Right lobe of liver (tissue), 6 donors: ENCODE measurements around the gene NPW. TPM values are rescaled to one million over a fixed set of nuclear protein-coding genes. Genes with fewer than 3 reads are reported as not detected.

Experiments
- ATAC-seq, 4 donors: fragments of 200-7000 bp; cut with Tn5 transposase; one replicate each; pipeline ENCODE4 v1.9.1; 2020; ENCODE audit warnings: mild to moderate bottlenecking in 4 of 4, moderate library complexity in 4 of 4
- DNase-seq, 3 donors: peaks; one replicate each; pipeline ENCODE4 v3.0.0-alpha.2; 2020
- H3K27ac ChIP-seq, 3 donors: fragments of 200-600 bp; one replicate each; pipeline ENCODE4 v1.8.0; 2022
- H3K27me3 ChIP-seq, 2 donors: fragments of 200-600 bp; one replicate each; pipeline ENCODE4 v1.8.0; 2022
- H3K36me3 ChIP-seq, 4 donors: fragments of 200-600 bp; sonication (generic) in 1 of 4; one replicate each; pipeline versions ENCODE4 v1.5.1 to v1.8.0; 2017 to 2022; ENCODE audit warnings: control low read depth in 1 of 4
- H3K4me1 ChIP-seq, 4 donors: fragments of 200-600 bp; sonication (generic) in 1 of 4; one replicate each; pipeline versions ENCODE4 v1.5.1 to v1.8.0; 2017 to 2022; ENCODE audit warnings: control low read depth in 1 of 4
- H3K4me3 ChIP-seq, 3 donors: fragments of 200-600 bp; one replicate each; pipeline ENCODE4 v1.8.0; 2022
- H3K9me3 ChIP-seq, 4 donors: fragments of 200-600 bp; sonication (generic) in 1 of 4; one replicate each; pipeline versions ENCODE4 v1.5.1 to v1.8.0; 2017 to 2022; ENCODE audit warnings: control low read depth in 1 of 4
- CTCF ChIP-seq, 4 donors: fragments of 200-600 bp in 3 of 4; fragments of 450-650 bp in 1 of 4; IDR thresholded peaks; one replicate each; pipeline versions ENCODE4 v1.5.1 to v1.8.0; 2016 to 2022; ENCODE audit warnings: antibody characterized with exemption in 4 of 4, mild to moderate bottlenecking in 2 of 4
- POLR2A ChIP-seq: fragments of 450-650 bp; IDR thresholded peaks from one replicate; pipeline ENCODE4 v1.6.1; 2017; ENCODE audit warnings: antibody characterized with exemption, mild to moderate bottlenecking
- WGBS: methylation state at CpG from one replicate; pipeline ENCODE4 v1.1.6; 2018; ENCODE audit warnings: low coverage, low lambda C conversion rate; ENCODE audit not compliant: insufficient coverage; ENCODE audit errors: missing lambda C conversion rate; 5-methylcytosine and 5-hydroxymethylcytosine counted together
- intact Hi-C, 2 donors: fragments of 100-400 bp; cut with DNase I; formaldehyde crosslinking; loops; one replicate each; pipeline versions ENCODE4 v1.11.2 to v1.14.1; 2022
- total RNA-seq, 6 experiments: library from RNA; depleted of rRNA in 2 of 6; stranded (reverse); fragments of >200 nt in 2 of 6; fragmentation: NEBNext Ultra II Directional in 3 of 6; extraction: Animal tissue kit (Norgen Biotek cat#: 25700) in 3 of 6; gene quantifications; one replicate each; pipeline versions ENCODE4 v1.1.0 to v1.2.4, GENCODE V29; 2016 to 2023
- donor health status: DM: no; HTN: yes; CAD: no.
- donor health status: DM: no; HTN: no; CAD: no.
- donor health status: DM: no; HTN: no; CAD: no.
- donor health status: DM: no; HTN: yes; CAD: no.
- donor health status: DM: no; HTN: yes; CAD: no.

NPW gene
- total RNA-seq, 6 experiments from 2014 or later, result 2.7 to 12.3 (median 8.2) TPM

GRCh38 chr16:2058420-2058819, 38.8 kb downstream of the NPW start:
- DNase-seq (no peak), ATAC-seq (no peak)
- WGBS, result 88% methylated on average over 4 of the region's 13 CpGs
- intact Hi-C loops, result no loop called here
- H3K4me3 ChIP-seq, result no peak overlapping the region
- no peaks in the 10 kb centered on the region for H3K4me1 ChIP-seq
- peaks cover 0 to 45% (median 4%) of the 10 kb centered on the region in 4 donors for H3K36me3 ChIP-seq
- H3K27me3 ChIP-seq, result no peaks in the 10 kb centered on the region
- H3K27ac ChIP-seq, result no peak overlapping the region
- TF ChIP-seq CTCF (IDR thresholded peaks at IDR 0.05), result no peak
- TF ChIP-seq POLR2A, result no peak
- H3K9me3 ChIP-seq, result no peaks in the 10 kb centered on the region

GRCh38 chr16:2058872-2059271, 39.3 kb downstream of the NPW start:
- Histone ChIP-seq H3K27me3 (no peaks in the 10 kb centered on the region), H3K36me3 (peaks cover 0 to 43% (median 4%) of the 10 kb centered on the region in 4 donors), H3K9me3 (no peaks in the 10 kb centered on the region), H3K4me1 (peaks cover 0 to 1% (median 0%) of the 10 kb centered on the region in 4 donors), H3K4me3 (no peak overlapping the region), H3K27ac (no peak overlapping the region)
- WGBS, result 100% methylated on average over 3 of the region's 10 CpGs
- no peak for DNase-seq
- ATAC-seq, result no peak
- TF ChIP-seq CTCF (IDR thresholded peaks at IDR 0.05), result no peak
- no peak for TF ChIP-seq POLR2A
- intact Hi-C loops, result no loop called here

- Histone ChIP-seq H3K4me1 (peaks cover 0 to 8% (median 4%) of the 10 kb centered on the region in 4 donors), H3K36me3 (peaks cover 0 to 38% (median 4%) of the 10 kb centered on the region in 4 donors), H3K27me3 (no peaks in the 10 kb centered on the region), H3K27ac (no peak overlapping the region), H3K9me3 (no peaks in the 10 kb centered on the region), H3K4me3 (no peak overlapping the region)
- WGBS, result 89% methylated on average over 5 of the region's 17 CpGs
- TF ChIP-seq CTCF (IDR thresholded peaks at IDR 0.05), result no peak
- TF ChIP-seq POLR2A, result no peak
- DNase-seq, result no peak
- no peak for ATAC-seq
- intact Hi-C loops, result loop anchor here in 1 of 2 donors (5.0 kb wide), 1 partner anchor 43 kb away; the partner anchor contains the start of gene NPW
These were observed 40.8 kb downstream of the NPW start for GRCh38 chr16:2060346-2060745.

GRCh38 chr16:2061023-2061422, 41.4 kb downstream of the NPW start:
- no peak for ATAC-seq
- TF ChIP-seq CTCF (IDR thresholded peaks at IDR 0.05) (no peak), POLR2A (no peak)
- no peaks in the 10 kb centered on the region for H3K9me3 ChIP-seq
- DNase-seq, result no peak
- H3K27ac ChIP-seq, result no peak overlapping the region
- intact Hi-C loops, result loop anchor here in 1 of 2 donors (5.0 kb wide), 1 partner anchor 44 kb away; the partner anchor contains the start of gene NPW
- no peak overlapping the region for H3K4me3 ChIP-seq
- WGBS, result no CpG with 5 or more reads among the region's 18 CpGs
- peaks cover 0 to 45% (median 8%) of the 10 kb centered on the region in 4 donors for H3K36me3 ChIP-seq
- no peaks in the 10 kb centered on the region for H3K27me3 ChIP-seq
- peaks cover 0 to 8% (median 4%) of the 10 kb centered on the region in 4 donors for H3K4me1 ChIP-seq
